Osteoblast (primary cell): ENCODE measurements around the gene ERC1. TPM values are rescaled to one million over a fixed set of nuclear protein-coding genes. Genes with fewer than 3 reads are reported as not detected.
A peak's percentile ranks its signal among the peaks of the same experiment; 100 is the strongest.

Experiments
- DNase-seq: peaks from one replicate; pipeline ENCODE4 v3.0.0; 2011; ENCODE audit warnings: low spot score, mixed read lengths; ENCODE audit not compliant: insufficient read length; ENCODE audit errors: missing footprints
- H2AFZ ChIP-seq: 2 replicates; pipeline ENCODE4 v1.6.0; 2011; ENCODE audit warnings: mild to moderate bottlenecking, low read length
- H3K27ac ChIP-seq: 2 replicates; pipeline ENCODE4 v1.5.1; 2011; ENCODE audit warnings: mild to moderate bottlenecking, low read depth, low read length, moderate library complexity
- H3K27me3 ChIP-seq: 2 replicates; pipeline ENCODE4 v1.6.0; 2012; ENCODE audit warnings: mild to moderate bottlenecking, control low read depth, inconsistent platforms, low read length, moderate library complexity; ENCODE audit not compliant: insufficient read depth
- H3K36me3 ChIP-seq: 2 replicates; pipeline ENCODE4 v1.5.1; 2011; ENCODE audit warnings: mild to moderate bottlenecking, low read length, control low read depth, moderate library complexity; ENCODE audit not compliant: insufficient read depth
- H3K4me1 ChIP-seq: 2 replicates; pipeline ENCODE4 v1.5.1; 2011; ENCODE audit warnings: mild to moderate bottlenecking, low read length, control low read depth, moderate library complexity; ENCODE audit not compliant: insufficient read depth
- H3K4me2 ChIP-seq: 2 replicates; pipeline ENCODE4 v1.6.0; 2011; ENCODE audit warnings: mild to moderate bottlenecking, low read length; ENCODE audit not compliant: insufficient read depth
- H3K4me3 ChIP-seq: fragments of 200-600 bp; sonication (generic); 3 replicates; pipeline ENCODE4 v1.5.1; 2012; ENCODE audit warnings: mild to moderate bottlenecking, low read length, inconsistent platforms; ENCODE audit not compliant: insufficient read depth
- H3K79me2 ChIP-seq: 2 replicates; pipeline ENCODE4 v1.6.0; 2012; ENCODE audit warnings: mild to moderate bottlenecking, low read length, control low read depth, inconsistent platforms; ENCODE audit not compliant: insufficient read depth
- H3K9me3 ChIP-seq: 2 replicates; pipeline ENCODE4 v1.5.1; 2011; ENCODE audit warnings: low read depth, low read length, control low read depth
- H4K20me1 ChIP-seq: 2 replicates; pipeline ENCODE4 v1.6.0; 2012; ENCODE audit warnings: mild to moderate bottlenecking, low read length, control low read depth; ENCODE audit not compliant: insufficient read depth
- total RNA-seq: library from RNA; depleted of rRNA; stranded (reverse); fragments of >200 nt; gene quantifications from 2 replicates; pipeline ENCODE4 v1.2.3, GENCODE V29; 2012
- TF ChIP-seq, protein P1 (sequence below): IDR thresholded peaks from 2 replicates; pipeline ENCODE4 v1.5.1; 2011; ENCODE audit warnings: mild to moderate bottlenecking, low read depth, low read length, moderate library complexity; ENCODE audit errors: extremely low read depth

Gene ERC1
- total RNA-seq, 1 donor = 36.2 TPM

DNA sequence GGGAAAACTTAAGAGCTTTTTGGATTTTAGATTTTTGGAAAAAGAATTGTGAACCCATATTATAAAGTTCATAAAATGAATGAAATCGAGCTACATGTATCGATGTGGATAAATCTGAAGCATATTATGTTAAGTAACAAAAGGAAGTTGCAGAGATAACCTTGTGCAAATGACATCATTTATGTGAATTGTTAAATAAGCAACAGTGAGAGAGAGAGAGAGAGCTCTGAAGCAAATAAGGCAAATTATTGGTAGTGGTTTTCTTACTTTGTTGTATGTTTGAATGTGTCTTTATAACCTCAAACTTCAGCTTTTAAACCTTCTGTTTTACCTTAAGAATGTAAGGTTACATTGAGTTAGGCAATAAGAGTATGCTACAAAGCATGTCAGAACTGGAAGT is 78.8 kb downstream of the ERC1 start:
- H3K4me1 ChIP-seq = no peaks in the 10 kb centered on the region
- no peaks in the 10 kb centered on the region for H3K27me3 ChIP-seq
- TF ChIP-seq, protein P1, sequence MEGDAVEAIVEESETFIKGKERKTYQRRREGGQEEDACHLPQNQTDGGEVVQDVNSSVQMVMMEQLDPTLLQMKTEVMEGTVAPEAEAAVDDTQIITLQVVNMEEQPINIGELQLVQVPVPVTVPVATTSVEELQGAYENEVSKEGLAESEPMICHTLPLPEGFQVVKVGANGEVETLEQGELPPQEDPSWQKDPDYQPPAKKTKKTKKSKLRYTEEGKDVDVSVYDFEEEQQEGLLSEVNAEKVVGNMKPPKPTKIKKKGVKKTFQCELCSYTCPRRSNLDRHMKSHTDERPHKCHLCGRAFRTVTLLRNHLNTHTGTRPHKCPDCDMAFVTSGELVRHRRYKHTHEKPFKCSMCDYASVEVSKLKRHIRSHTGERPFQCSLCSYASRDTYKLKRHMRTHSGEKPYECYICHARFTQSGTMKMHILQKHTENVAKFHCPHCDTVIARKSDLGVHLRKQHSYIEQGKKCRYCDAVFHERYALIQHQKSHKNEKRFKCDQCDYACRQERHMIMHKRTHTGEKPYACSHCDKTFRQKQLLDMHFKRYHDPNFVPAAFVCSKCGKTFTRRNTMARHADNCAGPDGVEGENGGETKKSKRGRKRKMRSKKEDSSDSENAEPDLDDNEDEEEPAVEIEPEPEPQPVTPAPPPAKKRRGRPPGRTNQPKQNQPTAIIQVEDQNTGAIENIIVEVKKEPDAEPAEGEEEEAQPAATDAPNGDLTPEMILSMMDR = no peak
- no peaks in the 10 kb centered on the region for H3K36me3 ChIP-seq
- peaks cover 66% of the 10 kb centered on the region for H3K79me2 ChIP-seq
- no peak overlapping the region for H3K4me2 ChIP-seq
- H3K27ac ChIP-seq = no peak overlapping the region
- no peaks in the 10 kb centered on the region for H3K9me3 ChIP-seq
- H2AFZ ChIP-seq = no peak overlapping the region
- no peak for DNase-seq
- no peak overlapping the region for H3K4me3 ChIP-seq
- H4K20me1 ChIP-seq = peaks cover 7% of the 10 kb centered on the region

DNA sequence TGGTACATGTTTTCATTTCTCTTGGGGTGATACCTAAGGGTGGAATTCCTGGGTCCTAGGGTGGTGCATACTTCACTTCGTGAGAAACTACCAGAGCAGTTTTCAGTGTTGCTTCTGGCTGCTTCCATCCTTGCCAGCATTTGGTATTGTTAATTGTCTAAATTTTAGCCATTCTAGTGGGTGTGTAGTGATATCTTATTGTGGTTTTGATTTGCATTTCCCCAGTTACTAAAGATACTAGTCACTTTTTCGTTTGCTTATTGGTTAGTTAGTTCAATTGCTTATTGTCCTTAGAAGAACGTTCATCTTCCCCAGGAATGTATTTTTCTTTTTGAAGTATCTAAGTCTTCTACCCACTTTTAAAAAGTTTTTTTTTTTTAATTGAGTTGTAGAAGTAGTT is 80.2 kb downstream of the ERC1 start:
- DNase-seq = peak; percentile 32
- peaks cover 65% of the 10 kb centered on the region for H3K79me2 ChIP-seq

DNA sequence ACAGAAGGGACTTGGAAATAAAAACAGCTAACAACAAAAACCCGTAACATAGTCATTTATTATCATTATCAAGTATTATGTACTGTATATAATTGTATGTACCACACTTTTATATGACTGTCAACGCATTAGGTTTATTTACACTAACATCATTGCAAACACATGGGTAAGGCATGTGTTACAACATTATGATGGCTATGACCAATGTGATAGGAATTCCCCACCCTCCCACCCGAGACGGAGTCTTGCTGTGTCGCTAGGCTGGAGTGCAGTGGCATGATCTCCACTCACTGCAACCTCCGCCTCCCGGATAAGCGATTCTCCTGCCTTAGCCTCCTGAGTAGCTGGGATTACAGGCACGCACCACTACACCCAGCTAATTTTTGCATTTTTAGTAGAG is 82.6 kb downstream of the ERC1 start:
- peaks cover 51% of the 10 kb centered on the region for H3K79me2 ChIP-seq
- H2AFZ ChIP-seq = no peak overlapping the region

More for the DNA sequence above, 80.2 kb downstream of the ERC1 start:
- Histone ChIP-seq H2AFZ (no peak overlapping the region), H3K4me1 (no peaks in the 10 kb centered on the region), H3K36me3 (no peaks in the 10 kb centered on the region), H3K4me3 (no peak overlapping the region), H4K20me1 (peaks cover 9% of the 10 kb centered on the region), H3K27ac (no peak overlapping the region), H3K4me2 (no peak overlapping the region), H3K27me3 (no peaks in the 10 kb centered on the region), H3K9me3 (no peaks in the 10 kb centered on the region)
- TF ChIP-seq, protein P1 = no peak

DNA sequence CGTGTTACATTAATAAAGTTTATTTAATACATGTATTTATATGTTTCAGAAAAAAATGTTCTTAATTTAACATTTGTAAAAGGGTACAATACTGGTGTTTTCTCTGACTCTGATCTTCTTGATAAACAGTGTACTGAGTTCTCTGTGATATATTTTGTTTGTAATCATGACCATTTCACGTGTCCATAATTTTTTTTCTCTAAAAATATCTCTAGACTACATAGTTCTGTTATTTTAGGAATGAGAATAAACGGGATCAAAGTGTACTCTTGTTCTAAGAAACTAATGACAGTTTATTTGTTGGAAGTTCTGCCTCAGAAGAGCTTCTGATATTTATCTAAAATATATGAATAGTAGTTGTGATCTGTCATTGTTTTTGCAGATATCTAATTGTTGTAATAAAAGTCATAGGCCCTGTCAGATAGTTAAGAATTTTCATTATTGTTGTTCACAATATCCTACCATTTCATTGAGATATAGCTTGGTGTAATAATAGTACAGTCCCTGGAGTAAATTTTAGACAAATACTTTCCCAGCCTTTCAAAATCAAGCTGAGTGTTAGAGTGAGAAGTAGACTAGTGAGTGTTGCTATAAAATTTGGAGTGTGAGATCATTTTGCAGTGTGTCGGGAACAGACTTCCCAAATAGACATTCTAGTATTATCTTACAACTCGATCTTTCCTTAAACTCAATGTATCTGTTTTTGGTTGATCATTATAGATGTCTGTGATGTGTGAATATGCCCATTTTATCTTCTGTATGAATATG is 86.2 kb downstream of the ERC1 start:
- Histone ChIP-seq H3K27me3 (no peaks in the 10 kb centered on the region), H3K4me3 (no peak overlapping the region), H3K36me3 (no peaks in the 10 kb centered on the region), H3K9me3 (no peaks in the 10 kb centered on the region), H2AFZ (no peak overlapping the region), H3K27ac (no peak overlapping the region), H3K4me2 (no peak overlapping the region), H3K79me2 (peaks cover 39% of the 10 kb centered on the region), H4K20me1 (peaks cover 3% of the 10 kb centered on the region), H3K4me1 (peaks cover 12% of the 10 kb centered on the region)
- TF ChIP-seq, protein P1 = no peak
- no peak for DNase-seq

More for the DNA sequence above, 82.6 kb downstream of the ERC1 start:
- no peak overlapping the region for H3K4me3 ChIP-seq
- H4K20me1 ChIP-seq = peaks cover 7% of the 10 kb centered on the region
- no peak overlapping the region for H3K27ac ChIP-seq
- no peak for DNase-seq
- H3K36me3 ChIP-seq = no peaks in the 10 kb centered on the region
- no peaks in the 10 kb centered on the region for H3K27me3 ChIP-seq
- TF ChIP-seq, protein P1 = no peak
- H3K9me3 ChIP-seq = no peaks in the 10 kb centered on the region
- H3K4me1 ChIP-seq = peaks cover 12% of the 10 kb centered on the region
- H3K4me2 ChIP-seq = no peak overlapping the region
